ENCODE results near the gene SPPL2C. TPM values are rescaled to one million over a fixed set of nuclear protein-coding genes. Genes with fewer than 3 reads are reported as not detected.

The SPPL2C gene
- total RNA-seq, 1 donor from 2014 or later: not detected

DNA sequence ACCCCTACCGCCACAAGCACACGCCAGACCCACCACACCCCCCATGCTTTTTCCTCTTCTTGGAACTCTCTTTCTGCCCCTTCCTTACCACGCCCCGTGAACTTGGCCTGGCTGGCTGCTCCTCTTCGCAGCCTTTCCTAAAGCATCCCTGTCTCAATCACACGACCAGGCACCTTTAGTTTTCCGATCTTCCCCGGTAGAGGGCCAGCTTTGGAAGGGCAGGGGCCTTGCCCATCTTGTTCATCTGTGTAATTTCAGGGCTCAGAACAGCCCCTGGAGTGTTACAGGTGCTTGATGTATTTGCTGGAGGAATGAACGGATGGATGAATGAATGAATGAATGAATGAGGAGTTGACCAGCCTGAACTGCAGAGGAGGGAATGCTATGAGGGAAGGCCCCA, 3.7 kb downstream of the SPPL2C start:
- Histone ChIP-seq H3K27ac (ENCODE audit: low read depth, low read length) (no peak overlapping the region), H3K9me3 (ENCODE audit: control insufficient read depth in 3 of 3, low read length in 3 of 3) (no peaks in the 10 kb centered on the region), H3K9ac (ENCODE audit: low read depth in 1 of 3, low read length in 3 of 3) (peak overlapping the region in 1 of 3 donors; percentile 50), H3K36me3 (ENCODE audit: control insufficient read depth in 3 of 3, insufficient read depth in 3 of 3, low read length in 3 of 3) (no peaks in the 10 kb centered on the region), H3K27me3 (ENCODE audit: control insufficient read depth in 3 of 3, insufficient read depth in 3 of 3, low read length in 3 of 3) (peaks cover 0 to 22% (median 9%) of the 10 kb centered on the region in 3 donors), H3K4me1 (ENCODE audit: control insufficient read depth in 3 of 3, insufficient read depth in 3 of 3, low read length in 3 of 3) (peaks cover 10 to 15% (median 10%) of the 10 kb centered on the region in 3 donors), H3K4me3 (ENCODE audit: low read length in 3 of 3) (no peak overlapping the region)

DNA sequence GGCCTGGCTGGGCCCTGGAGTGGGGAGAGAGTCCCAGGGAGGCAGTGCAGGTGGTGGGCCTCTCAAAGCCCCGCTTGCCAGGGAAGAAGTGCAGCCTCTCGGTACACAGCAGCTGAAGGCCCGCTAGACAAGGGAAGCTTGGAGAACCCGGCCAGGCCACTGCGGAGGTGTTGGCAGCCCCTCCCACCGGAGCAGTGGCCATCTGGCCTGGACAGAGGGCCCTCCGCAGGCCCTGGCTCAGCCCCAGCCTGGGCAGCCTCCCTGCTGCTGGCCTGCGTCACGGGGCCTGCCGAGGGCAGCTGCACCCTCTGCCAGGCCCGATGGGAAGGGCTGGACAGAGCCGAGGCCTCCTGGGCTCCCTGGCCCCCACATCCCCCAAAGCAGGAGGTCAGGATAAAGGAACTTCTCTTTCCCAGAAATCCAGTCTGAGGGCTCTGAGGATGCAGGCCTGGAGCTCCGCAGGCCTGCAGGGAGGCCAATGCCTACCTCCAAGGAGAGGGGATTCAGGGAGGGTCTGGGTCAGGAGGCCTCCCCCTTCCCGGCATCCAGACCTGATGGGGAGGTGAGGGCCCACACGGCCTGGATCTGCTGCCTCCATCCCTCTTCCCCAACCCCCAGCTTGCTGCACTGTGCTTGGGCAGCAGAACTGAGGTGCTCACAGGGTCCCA, 4.3 kb downstream of the SPPL2C start:
- H3K27me3 ChIP-seq (ENCODE audit: control insufficient read depth in 3 of 3, insufficient read depth in 3 of 3, low read length in 3 of 3): peaks cover 0 to 24% (median 6%) of the 10 kb centered on the region in 3 donors
- H3K27ac ChIP-seq (ENCODE audit: low read depth, low read length): no peak overlapping the region
- H3K9ac ChIP-seq (ENCODE audit: low read depth in 1 of 3, low read length in 3 of 3): peak overlapping the region in 2 of 3 donors; percentile 50 to 51

GRCh38 chr17:45849536-45849990, 4.9 kb downstream of the SPPL2C start:
- peaks cover 10 to 15% (median 10%) of the 10 kb centered on the region in 3 donors for H3K4me1 ChIP-seq (ENCODE audit: control insufficient read depth in 3 of 3, insufficient read depth in 3 of 3, low read length in 3 of 3)
- no peak overlapping the region for H3K4me3 ChIP-seq (ENCODE audit: low read length in 3 of 3)
- no peaks in the 10 kb centered on the region for H3K9me3 ChIP-seq (ENCODE audit: control insufficient read depth in 3 of 3, low read length in 3 of 3)
- H3K36me3 ChIP-seq (ENCODE audit: control insufficient read depth in 3 of 3, insufficient read depth in 3 of 3, low read length in 3 of 3): no peaks in the 10 kb centered on the region
- H3K9ac ChIP-seq (ENCODE audit: low read depth in 1 of 3, low read length in 3 of 3): peak overlapping the region in 1 of 3 donors; percentile 40
- H3K27me3 ChIP-seq (ENCODE audit: control insufficient read depth in 3 of 3, insufficient read depth in 3 of 3, low read length in 3 of 3): peaks cover 0 to 22% (median 6%) of the 10 kb centered on the region in 3 donors
- no peak overlapping the region for H3K27ac ChIP-seq (ENCODE audit: low read depth, low read length)

More for the DNA sequence above, 4.3 kb downstream of the SPPL2C start:
- no peaks in the 10 kb centered on the region for H3K9me3 ChIP-seq (ENCODE audit: control insufficient read depth in 3 of 3, low read length in 3 of 3)
- H3K36me3 ChIP-seq (ENCODE audit: control insufficient read depth in 3 of 3, insufficient read depth in 3 of 3, low read length in 3 of 3): no peaks in the 10 kb centered on the region
- peaks cover 10 to 15% (median 10%) of the 10 kb centered on the region in 3 donors for H3K4me1 ChIP-seq (ENCODE audit: control insufficient read depth in 3 of 3, insufficient read depth in 3 of 3, low read length in 3 of 3)
- H3K4me3 ChIP-seq (ENCODE audit: low read length in 3 of 3): no peak overlapping the region

DNA sequence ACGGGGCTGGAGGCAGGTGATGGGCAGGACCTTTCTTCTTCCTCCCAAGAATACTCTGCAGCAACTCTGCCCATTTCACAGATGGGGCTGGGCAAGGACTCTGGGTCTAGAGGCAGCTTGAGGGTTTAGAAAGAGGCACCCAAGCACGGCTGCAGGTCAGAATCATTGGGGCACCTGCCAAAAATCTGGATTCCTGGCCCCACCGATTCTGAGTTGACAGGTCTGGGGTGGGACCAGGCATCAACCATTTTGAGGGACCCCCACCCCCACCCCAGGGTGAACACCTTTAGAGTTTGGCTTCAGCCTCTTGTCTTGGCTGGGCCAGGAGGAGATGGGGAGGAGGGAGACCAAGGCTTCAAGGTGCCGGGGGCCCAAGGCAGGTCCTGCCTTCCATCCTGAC, 5.3 kb downstream of the SPPL2C start:
- H3K4me1 ChIP-seq (ENCODE audit: control insufficient read depth in 3 of 3, insufficient read depth in 3 of 3, low read length in 3 of 3): peaks cover 10 to 15% (median 10%) of the 10 kb centered on the region in 3 donors
- no peak overlapping the region for H3K9ac ChIP-seq (ENCODE audit: low read depth in 1 of 3, low read length in 3 of 3)
- H3K4me3 ChIP-seq (ENCODE audit: low read length in 3 of 3): no peak overlapping the region
- H3K9me3 ChIP-seq (ENCODE audit: control insufficient read depth in 3 of 3, low read length in 3 of 3): no peaks in the 10 kb centered on the region
- peaks cover 0 to 18% (median 6%) of the 10 kb centered on the region in 3 donors for H3K27me3 ChIP-seq (ENCODE audit: control insufficient read depth in 3 of 3, insufficient read depth in 3 of 3, low read length in 3 of 3)
- H3K27ac ChIP-seq (ENCODE audit: low read depth, low read length): no peak overlapping the region
- no peaks in the 10 kb centered on the region for H3K36me3 ChIP-seq (ENCODE audit: control insufficient read depth in 3 of 3, insufficient read depth in 3 of 3, low read length in 3 of 3)

- H3K27me3 ChIP-seq (ENCODE audit: control insufficient read depth in 3 of 3, insufficient read depth in 3 of 3, low read length in 3 of 3): peaks cover 0 to 13% (median 6%) of the 10 kb centered on the region in 3 donors
- no peaks in the 10 kb centered on the region for H3K36me3 ChIP-seq (ENCODE audit: control insufficient read depth in 3 of 3, insufficient read depth in 3 of 3, low read length in 3 of 3)
Measured at GRCh38 chr17:45850468-45850867, 5.8 kb downstream of the SPPL2C start.

GRCh38 chr17:45851022-45851421, 6.3 kb downstream of the SPPL2C start:
- Histone ChIP-seq H3K4me1 (ENCODE audit: control insufficient read depth in 3 of 3, insufficient read depth in 3 of 3, low read length in 3 of 3) (peaks cover 10 to 15% (median 10%) of the 10 kb centered on the region in 3 donors), H3K27me3 (ENCODE audit: control insufficient read depth in 3 of 3, insufficient read depth in 3 of 3, low read length in 3 of 3) (peaks cover 0 to 13% (median 6%) of the 10 kb centered on the region in 3 donors), H3K9ac (ENCODE audit: low read depth in 1 of 3, low read length in 3 of 3) (no peak overlapping the region), H3K36me3 (ENCODE audit: control insufficient read depth in 3 of 3, insufficient read depth in 3 of 3, low read length in 3 of 3) (no peaks in the 10 kb centered on the region), H3K9me3 (ENCODE audit: control insufficient read depth in 3 of 3, low read length in 3 of 3) (no peaks in the 10 kb centered on the region), H3K4me3 (ENCODE audit: low read length in 3 of 3) (no peak overlapping the region), H3K27ac (ENCODE audit: low read depth, low read length) (no peak overlapping the region)

More at GRCh38 chr17:45850468-45850867, 5.8 kb downstream of the SPPL2C start:
- no peak overlapping the region for H3K4me3 ChIP-seq (ENCODE audit: low read length in 3 of 3)
- peaks cover 10 to 15% (median 10%) of the 10 kb centered on the region in 3 donors for H3K4me1 ChIP-seq (ENCODE audit: control insufficient read depth in 3 of 3, insufficient read depth in 3 of 3, low read length in 3 of 3)
- no peaks in the 10 kb centered on the region for H3K9me3 ChIP-seq (ENCODE audit: control insufficient read depth in 3 of 3, low read length in 3 of 3)
- no peak overlapping the region for H3K9ac ChIP-seq (ENCODE audit: low read depth in 1 of 3, low read length in 3 of 3)
- no peak overlapping the region for H3K27ac ChIP-seq (ENCODE audit: low read depth, low read length)

GRCh38 chr17:45851464-45851863, 6.8 kb downstream of the SPPL2C start:
- H3K9ac ChIP-seq (ENCODE audit: low read depth in 1 of 3, low read length in 3 of 3): no peak overlapping the region
- no peaks in the 10 kb centered on the region for H3K36me3 ChIP-seq (ENCODE audit: control insufficient read depth in 3 of 3, insufficient read depth in 3 of 3, low read length in 3 of 3)
- peaks cover 0 to 13% (median 6%) of the 10 kb centered on the region in 3 donors for H3K27me3 ChIP-seq (ENCODE audit: control insufficient read depth in 3 of 3, insufficient read depth in 3 of 3, low read length in 3 of 3)
- H3K4me1 ChIP-seq (ENCODE audit: control insufficient read depth in 3 of 3, insufficient read depth in 3 of 3, low read length in 3 of 3): peaks cover 10 to 15% (median 10%) of the 10 kb centered on the region in 3 donors
- H3K9me3 ChIP-seq (ENCODE audit: control insufficient read depth in 3 of 3, low read length in 3 of 3): no peaks in the 10 kb centered on the region
- no peak overlapping the region for H3K27ac ChIP-seq (ENCODE audit: low read depth, low read length)
- H3K4me3 ChIP-seq (ENCODE audit: low read length in 3 of 3): no peak overlapping the region

DNA sequence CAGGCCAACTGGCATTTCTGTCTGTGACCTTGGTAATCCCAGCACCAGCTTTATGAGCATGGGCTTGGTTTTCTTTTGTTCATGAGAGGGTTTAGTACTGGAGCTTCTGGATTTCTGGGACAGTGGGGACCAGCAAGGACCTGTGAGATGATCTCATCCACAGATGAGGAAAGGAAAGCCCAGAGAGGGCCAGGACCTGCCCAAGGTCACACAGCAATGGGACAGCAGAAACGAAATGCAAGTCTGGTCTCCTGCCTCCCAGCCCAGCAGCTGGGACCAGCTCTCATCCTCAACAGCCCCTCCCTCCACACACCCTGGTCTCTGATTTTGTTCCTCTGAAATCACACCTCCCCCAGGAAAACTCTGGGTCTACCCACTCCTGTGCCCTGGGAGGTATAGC, 7.2 kb downstream of the SPPL2C start:
- no peaks in the 10 kb centered on the region for H3K36me3 ChIP-seq (ENCODE audit: control insufficient read depth in 3 of 3, insufficient read depth in 3 of 3, low read length in 3 of 3)
- peaks cover 0 to 13% (median 6%) of the 10 kb centered on the region in 3 donors for H3K27me3 ChIP-seq (ENCODE audit: control insufficient read depth in 3 of 3, insufficient read depth in 3 of 3, low read length in 3 of 3)
- H3K9ac ChIP-seq (ENCODE audit: low read depth in 1 of 3, low read length in 3 of 3): no peak overlapping the region
- no peaks in the 10 kb centered on the region for H3K9me3 ChIP-seq (ENCODE audit: control insufficient read depth in 3 of 3, low read length in 3 of 3)
- peaks cover 10 to 15% (median 10%) of the 10 kb centered on the region in 3 donors for H3K4me1 ChIP-seq (ENCODE audit: control insufficient read depth in 3 of 3, insufficient read depth in 3 of 3, low read length in 3 of 3)
- no peak overlapping the region for H3K4me3 ChIP-seq (ENCODE audit: low read length in 3 of 3)
- H3K27ac ChIP-seq (ENCODE audit: low read depth, low read length): no peak overlapping the region

- no peak overlapping the region for H3K9ac ChIP-seq (ENCODE audit: low read depth in 1 of 3, low read length in 3 of 3)
- no peaks in the 10 kb centered on the region for H3K9me3 ChIP-seq (ENCODE audit: control insufficient read depth in 3 of 3, low read length in 3 of 3)
Measured at GRCh38 chr17:45852535-45853297, 8.0 kb downstream of the SPPL2C start.

DNA sequence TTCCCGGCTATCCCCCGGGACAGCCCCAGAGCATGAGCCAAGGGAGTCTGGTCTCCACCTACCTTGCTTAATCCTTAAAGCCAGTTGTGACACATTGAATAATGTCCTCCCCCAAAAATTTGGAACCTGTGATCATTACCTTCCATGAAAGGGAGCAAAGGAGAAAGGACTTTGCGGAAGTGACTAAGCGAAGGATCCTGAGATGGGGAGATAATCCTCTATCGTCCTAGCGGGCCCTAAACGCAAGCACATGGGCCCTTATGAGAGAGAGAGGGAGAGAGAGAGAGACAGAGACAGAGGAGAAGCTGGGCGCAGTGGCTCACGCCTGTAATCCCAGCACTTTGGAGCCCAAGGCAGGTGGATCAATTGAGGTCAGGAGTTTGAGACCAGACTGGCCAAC, 9.5 kb downstream of the SPPL2C start:
- Histone ChIP-seq H3K4me1 (ENCODE audit: control insufficient read depth in 3 of 3, insufficient read depth in 3 of 3, low read length in 3 of 3) (peaks cover under 1 to 5% (median 2%) of the 10 kb centered on the region in 3 donors), H3K27ac (ENCODE audit: low read depth, low read length) (no peak overlapping the region), H3K9me3 (ENCODE audit: control insufficient read depth in 3 of 3, low read length in 3 of 3) (no peaks in the 10 kb centered on the region), H3K27me3 (ENCODE audit: control insufficient read depth in 3 of 3, insufficient read depth in 3 of 3, low read length in 3 of 3) (peaks cover 4 to 23% (median 6%) of the 10 kb centered on the region in 3 donors), H3K9ac (ENCODE audit: low read depth in 1 of 3, low read length in 3 of 3) (no peak overlapping the region), H3K4me3 (ENCODE audit: low read length in 3 of 3) (no peak overlapping the region), H3K36me3 (ENCODE audit: control insufficient read depth in 3 of 3, insufficient read depth in 3 of 3, low read length in 3 of 3) (no peaks in the 10 kb centered on the region)

More at GRCh38 chr17:45852535-45853297, 8.0 kb downstream of the SPPL2C start:
- Histone ChIP-seq H3K27ac (ENCODE audit: low read depth, low read length) (no peak overlapping the region), H3K36me3 (ENCODE audit: control insufficient read depth in 3 of 3, insufficient read depth in 3 of 3, low read length in 3 of 3) (no peaks in the 10 kb centered on the region), H3K27me3 (ENCODE audit: control insufficient read depth in 3 of 3, insufficient read depth in 3 of 3, low read length in 3 of 3) (peaks cover 0 to 14% (median 6%) of the 10 kb centered on the region in 3 donors), H3K4me3 (ENCODE audit: low read length in 3 of 3) (no peak overlapping the region), H3K4me1 (ENCODE audit: control insufficient read depth in 3 of 3, insufficient read depth in 3 of 3, low read length in 3 of 3) (peaks cover 10 to 15% (median 10%) of the 10 kb centered on the region in 3 donors)
